HFFc6 (cell line): Measurements from ENCODE around the gene SLC9A4. TPM values are rescaled to one million over a fixed set of nuclear protein-coding genes. Genes with fewer than 3 reads are reported as not detected.

Experiments
- DNase-seq: peaks from one replicate; pipeline ENCODE4 v3.0.0-alpha.2; 2018
- H3K27ac Mint-ChIP-seq: 2 replicates; pipeline ENCODE4 v1.8.0; 2020; ENCODE audit warnings: mild to moderate bottlenecking, mixed read lengths
- H3K27me3 Mint-ChIP-seq: 2 replicates; pipeline ENCODE4 v1.8.0; 2021; ENCODE audit warnings: mild to moderate bottlenecking, moderate library complexity, mixed read lengths; ENCODE audit not compliant: insufficient read depth
- H3K36me3 Mint-ChIP-seq: 2 replicates; pipeline ENCODE4 v1.8.0; 2021; ENCODE audit warnings: low read depth, mixed read lengths
- H3K4me1 Mint-ChIP-seq: 2 replicates; pipeline ENCODE4 v1.8.0; 2020; ENCODE audit warnings: low read depth, mixed read lengths
- H3K4me3 Mint-ChIP-seq: 2 replicates; pipeline ENCODE4 v1.8.0; 2020; ENCODE audit warnings: mild to moderate bottlenecking, moderate library complexity, mixed read lengths
- H3K9me3 Mint-ChIP-seq: 2 replicates; pipeline ENCODE4 v1.8.0; 2020; ENCODE audit warnings: mild to moderate bottlenecking, mixed read lengths
- total RNA-seq, 6 experiments: library from RNA; stranded (reverse); fragmentation: NEBNext Ultra II Directional; extraction: Animal tissue kit (Norgen Biotek cat#: 25700); gene quantifications; 2 replicates in 1 of 6; 3 replicates in 5 of 6; pipeline ENCODE4 v1.2.3, GENCODE V29; 2021
- TF ChIP-seq, protein P1 (sequence below): fragments of 200-600 bp; sonication (generic); IDR thresholded peaks from 2 replicates; pipeline ENCODE4 v1.5.0; 2021; ENCODE audit warnings: antibody characterized with exemption, mild to moderate bottlenecking

SLC9A4 gene
- total RNA-seq, 6 experiments from 2014 or later, result 0.05 TPM; not detected in 5

GRCh38 chr2:102473631-102474030, 605 bp downstream of the SLC9A4 start:
- DNase-seq, result no peak
- H3K4me1 Mint-ChIP-seq, result no peaks in the 10 kb centered on the region

GRCh38 chr2:102474785-102475184, 1.8 kb downstream of the SLC9A4 start:
- no peak overlapping the region for H3K27ac Mint-ChIP-seq
- no peaks in the 10 kb centered on the region for H3K36me3 Mint-ChIP-seq
- no peaks in the 10 kb centered on the region for H3K4me1 Mint-ChIP-seq
- H3K4me3 Mint-ChIP-seq, result no peak overlapping the region
- H3K27me3 Mint-ChIP-seq, result peaks cover 2% of the 10 kb centered on the region
- no peak for DNase-seq
- peaks cover 5% of the 10 kb centered on the region; the same call in 1 of the 2 replicates for H3K9me3 Mint-ChIP-seq
- TF ChIP-seq, protein P1, sequence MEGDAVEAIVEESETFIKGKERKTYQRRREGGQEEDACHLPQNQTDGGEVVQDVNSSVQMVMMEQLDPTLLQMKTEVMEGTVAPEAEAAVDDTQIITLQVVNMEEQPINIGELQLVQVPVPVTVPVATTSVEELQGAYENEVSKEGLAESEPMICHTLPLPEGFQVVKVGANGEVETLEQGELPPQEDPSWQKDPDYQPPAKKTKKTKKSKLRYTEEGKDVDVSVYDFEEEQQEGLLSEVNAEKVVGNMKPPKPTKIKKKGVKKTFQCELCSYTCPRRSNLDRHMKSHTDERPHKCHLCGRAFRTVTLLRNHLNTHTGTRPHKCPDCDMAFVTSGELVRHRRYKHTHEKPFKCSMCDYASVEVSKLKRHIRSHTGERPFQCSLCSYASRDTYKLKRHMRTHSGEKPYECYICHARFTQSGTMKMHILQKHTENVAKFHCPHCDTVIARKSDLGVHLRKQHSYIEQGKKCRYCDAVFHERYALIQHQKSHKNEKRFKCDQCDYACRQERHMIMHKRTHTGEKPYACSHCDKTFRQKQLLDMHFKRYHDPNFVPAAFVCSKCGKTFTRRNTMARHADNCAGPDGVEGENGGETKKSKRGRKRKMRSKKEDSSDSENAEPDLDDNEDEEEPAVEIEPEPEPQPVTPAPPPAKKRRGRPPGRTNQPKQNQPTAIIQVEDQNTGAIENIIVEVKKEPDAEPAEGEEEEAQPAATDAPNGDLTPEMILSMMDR, result no peak

More at GRCh38 chr2:102473631-102474030, 605 bp downstream of the SLC9A4 start:
- TF ChIP-seq, protein P1, result no peak
- Mint-ChIP-seq H3K4me3 (no peak overlapping the region), H3K27ac (no peak overlapping the region), H3K36me3 (no peaks in the 10 kb centered on the region), H3K27me3 (peaks cover 2% of the 10 kb centered on the region), H3K9me3 (peaks cover 9% of the 10 kb centered on the region; the same call in 1 of the 2 replicates)

DNA sequence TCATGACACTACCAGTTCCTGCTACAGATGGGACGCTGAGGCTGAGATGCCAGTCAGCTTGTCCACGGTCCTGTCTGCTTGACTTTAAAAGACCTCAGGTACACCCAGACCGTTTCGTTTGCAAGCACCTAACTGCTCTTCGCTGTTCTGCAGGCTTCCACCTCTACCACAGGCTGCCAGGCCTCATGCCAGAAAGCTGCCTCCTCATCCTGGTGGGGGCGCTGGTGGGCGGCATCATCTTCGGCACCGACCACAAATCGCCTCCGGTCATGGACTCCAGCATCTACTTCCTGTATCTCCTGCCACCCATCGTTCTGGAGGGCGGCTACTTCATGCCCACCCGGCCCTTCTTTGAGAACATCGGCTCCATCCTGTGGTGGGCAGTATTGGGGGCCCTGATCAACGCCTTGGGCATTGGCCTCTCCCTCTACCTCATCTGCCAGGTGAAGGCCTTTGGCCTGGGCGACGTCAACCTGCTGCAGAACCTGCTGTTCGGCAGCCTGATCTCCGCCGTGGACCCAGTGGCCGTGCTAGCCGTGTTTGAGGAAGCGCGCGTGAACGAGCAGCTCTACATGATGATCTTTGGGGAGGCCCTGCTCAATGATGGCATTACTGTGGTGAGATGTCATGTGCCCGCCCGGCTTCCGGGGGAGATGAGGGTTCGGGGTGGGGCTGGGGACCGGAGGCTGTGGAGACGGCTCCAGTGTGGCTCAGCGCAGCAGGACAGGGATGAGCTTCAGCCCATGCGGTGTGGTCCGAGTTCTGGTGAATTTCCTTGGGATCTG, 5.9 kb downstream of the SLC9A4 start:
- Mint-ChIP-seq H3K36me3 (no peaks in the 10 kb centered on the region), H3K4me1 (no peaks in the 10 kb centered on the region), H3K9me3 (no peaks in the 10 kb centered on the region), H3K4me3 (no peak overlapping the region), H3K27me3 (no peaks in the 10 kb centered on the region; the same call in 1 of the 2 replicates), H3K27ac (no peak overlapping the region)
- TF ChIP-seq, protein P1, result 0 out of 2 replicates have a peak, but pooled peaks have one; percentile 12
- no peak for DNase-seq

DNA sequence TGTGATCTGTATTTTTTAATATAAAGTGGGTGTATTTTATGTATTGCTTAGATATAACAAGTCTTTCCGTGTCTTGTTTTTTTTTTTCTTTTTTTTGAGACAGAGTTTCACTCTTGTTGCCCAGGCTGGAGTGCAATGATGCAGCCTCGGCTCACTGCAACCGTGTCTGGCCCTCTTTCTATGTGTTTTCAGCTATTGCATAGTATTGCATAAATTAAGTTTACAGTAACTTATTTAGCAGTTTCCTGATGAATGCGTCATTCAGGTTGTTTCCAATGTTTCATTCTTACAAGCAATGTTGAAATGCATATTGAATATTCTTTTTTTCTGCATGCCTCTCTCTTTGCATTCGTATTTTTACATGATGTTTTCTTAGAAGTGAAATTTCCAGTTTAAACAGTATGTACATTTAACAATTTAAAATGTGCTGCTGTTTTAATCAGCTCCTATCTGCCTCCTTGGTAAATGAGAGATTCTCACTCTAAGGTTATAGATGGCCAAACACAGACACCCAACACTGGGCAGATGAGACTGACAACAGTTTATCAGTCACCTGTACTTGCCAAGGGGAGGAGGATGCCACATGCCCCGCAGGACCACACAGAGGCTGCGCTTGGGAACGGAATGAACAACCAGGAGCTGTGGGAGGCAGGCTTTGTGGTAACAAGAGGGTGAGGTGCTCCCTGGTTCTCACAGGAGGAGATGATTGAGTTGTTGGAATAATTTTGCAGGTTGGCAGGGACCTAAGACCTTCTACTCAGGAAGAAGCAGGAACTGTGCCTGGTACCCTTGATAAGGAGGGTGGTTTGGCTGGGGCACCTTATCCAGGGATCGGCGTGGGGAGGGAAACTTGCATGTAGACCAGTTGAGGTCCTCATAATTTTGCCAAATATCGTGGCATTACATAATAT, 7.5 kb downstream of the SLC9A4 start:
- Mint-ChIP-seq H3K27ac (no peak overlapping the region), H3K4me3 (no peak overlapping the region), H3K27me3 (no peaks in the 10 kb centered on the region; the same call in 1 of the 2 replicates), H3K9me3 (no peaks in the 10 kb centered on the region), H3K36me3 (no peaks in the 10 kb centered on the region), H3K4me1 (no peaks in the 10 kb centered on the region)
- DNase-seq, result no peak
- TF ChIP-seq, protein P1, result no peak

- H3K27me3 Mint-ChIP-seq, result no peaks in the 10 kb centered on the region; the same call in 1 of the 2 replicates
- H3K9me3 Mint-ChIP-seq, result no peaks in the 10 kb centered on the region
- no peaks in the 10 kb centered on the region for H3K36me3 Mint-ChIP-seq
- H3K4me3 Mint-ChIP-seq, result no peak overlapping the region
- TF ChIP-seq, protein P1, result no peak
- H3K27ac Mint-ChIP-seq, result no peak overlapping the region
- H3K4me1 Mint-ChIP-seq, result no peaks in the 10 kb centered on the region
- no peak for DNase-seq
Measured at GRCh38 chr2:102481931-102482330, 8.9 kb downstream of the SLC9A4 start.
